HG03139 (cell line): Measurements from ENCODE around the gene RAPSN.
A peak's percentile ranks its signal among the peaks of the same experiment; 100 is the strongest.

Experiments used
- ATAC-seq: cut with Tn5 transposase; IDR thresholded peaks from one replicate; pipeline ENCODE4 v1.9.1; 2021; ENCODE audit not compliant: unreplicated experiment

RAPSN gene

GRCh38 chr11:47435687-47436086 is 13.2 kb downstream of the RAPSN start:
- ATAC-seq: no peak

GRCh38 chr11:47434011-47434786 is 14.7 kb downstream of the RAPSN start:
- ATAC-seq: no peak

- no peak for ATAC-seq
These were observed 15.8 kb downstream of the RAPSN start for GRCh38 chr11:47433157-47433556.

DNA sequence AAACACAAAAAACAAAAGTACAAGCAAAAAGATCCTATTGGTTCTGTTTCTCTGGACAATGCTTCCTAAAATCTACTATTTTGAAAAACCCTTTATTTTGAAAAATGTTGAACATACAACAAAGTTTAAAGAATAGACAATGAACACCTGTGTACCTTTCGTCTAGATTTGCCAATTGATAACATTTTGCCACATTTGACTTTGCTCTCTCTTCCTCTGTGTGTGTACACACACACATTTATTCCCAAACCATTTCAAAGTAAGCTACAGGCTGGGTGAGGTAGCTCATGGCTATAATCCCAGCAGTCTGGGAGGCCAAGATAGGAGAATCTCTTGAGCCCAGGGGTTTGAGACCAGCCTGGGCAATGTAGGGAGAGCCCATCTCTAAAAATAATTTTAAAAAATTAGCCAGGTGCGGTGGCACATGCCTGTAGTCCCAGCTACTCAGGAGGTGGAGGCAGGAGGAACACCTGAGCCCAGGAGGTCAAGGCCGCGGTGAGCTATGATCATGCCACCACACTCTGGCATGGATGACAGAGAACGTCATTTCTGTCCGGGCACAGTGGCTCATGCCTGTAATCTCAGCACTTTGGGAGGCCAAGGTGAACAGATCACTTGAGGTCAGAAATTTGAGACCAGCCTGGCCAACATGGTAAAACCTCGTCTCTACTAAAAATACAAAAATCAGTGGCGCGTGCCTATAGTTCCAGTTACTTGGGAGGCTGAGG is 17.4 kb downstream of the RAPSN start:
- no peak for ATAC-seq

- ATAC-seq: no peak
These were observed 18.4 kb downstream of the RAPSN start for GRCh38 chr11:47430524-47430923.

GRCh38 chr11:47426062-47426956 is 22.6 kb downstream of the RAPSN start, which contains the start of gene PSMC3:
TSS of gene PSMC3 (minus strand) at chr11:47426439. CDS start at chr11:47426279, 160 bp downstream.
- ATAC-seq: peak; percentile 81

- no peak for ATAC-seq
These were observed 23.3 kb downstream of the RAPSN start for GRCh38 chr11:47425611-47426010.

DNA sequence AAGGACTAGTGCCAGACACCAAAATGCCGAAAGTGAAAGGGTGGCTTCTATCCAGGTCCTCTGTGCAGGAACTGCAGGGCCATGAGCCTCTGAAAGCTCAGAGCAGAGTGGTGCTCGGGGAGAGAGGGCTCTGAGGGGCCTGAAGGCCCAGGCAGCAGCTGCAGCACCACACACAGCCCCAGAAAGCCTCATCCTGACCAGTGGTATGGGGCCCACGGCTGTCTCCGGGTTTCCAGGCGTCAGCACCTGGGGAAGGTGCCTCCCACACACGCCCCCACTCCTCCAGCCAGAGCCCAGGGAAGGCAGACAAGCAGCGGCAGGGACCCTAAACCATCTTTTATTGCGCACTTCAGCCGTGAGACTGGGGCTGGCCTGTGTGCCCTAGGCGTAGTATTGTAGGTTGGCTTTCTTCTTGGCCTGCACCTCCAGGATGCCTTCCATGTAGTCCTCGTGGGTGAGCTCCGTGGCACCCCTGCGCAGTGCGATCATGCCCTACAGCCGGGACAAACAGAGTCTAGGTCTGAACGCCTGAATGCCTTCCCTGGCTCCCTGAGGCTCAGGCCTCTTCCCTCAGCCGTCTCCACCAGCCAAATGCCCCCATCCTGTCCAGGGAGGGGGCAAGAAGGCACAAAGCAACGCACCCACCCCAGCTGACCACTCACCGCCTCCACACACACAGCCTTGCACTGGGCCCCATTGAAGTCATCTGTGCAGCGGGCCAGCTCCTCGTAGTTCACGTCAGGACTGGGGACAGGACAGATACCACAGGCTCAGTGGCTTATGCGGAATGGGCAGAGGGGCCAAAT is 30.3 kb downstream of the RAPSN start:
- no peak for ATAC-seq

DNA sequence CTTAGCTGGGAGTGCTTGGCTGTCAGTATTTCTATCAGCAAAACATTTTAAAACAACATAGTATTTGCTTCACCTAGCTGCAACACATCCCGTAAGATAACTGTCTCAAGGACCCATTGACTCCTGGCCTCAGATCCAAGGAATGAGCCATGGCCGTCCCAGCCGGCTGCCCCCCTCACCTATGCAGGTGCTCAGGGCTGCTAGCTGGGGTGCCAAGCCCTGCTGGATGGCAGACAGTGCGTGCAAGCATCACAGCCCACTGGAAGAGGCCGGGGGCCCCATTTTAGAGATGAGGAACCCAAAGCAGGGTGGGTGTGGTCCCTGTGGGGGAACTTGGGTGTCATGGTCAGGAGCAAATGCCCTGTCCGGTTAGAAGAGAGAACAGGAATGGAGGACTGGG is 31.2 kb downstream of the RAPSN start:
- no peak for ATAC-seq

- ATAC-seq: no peak
These were observed 32.9 kb downstream of the RAPSN start for GRCh38 chr11:47415949-47416472.

GRCh38 chr11:47415091-47415854 is 33.7 kb downstream of the RAPSN start:
- no peak for ATAC-seq

GRCh38 chr11:47414685-47415070 is 34.3 kb downstream of the RAPSN start:
- ATAC-seq: no peak

DNA sequence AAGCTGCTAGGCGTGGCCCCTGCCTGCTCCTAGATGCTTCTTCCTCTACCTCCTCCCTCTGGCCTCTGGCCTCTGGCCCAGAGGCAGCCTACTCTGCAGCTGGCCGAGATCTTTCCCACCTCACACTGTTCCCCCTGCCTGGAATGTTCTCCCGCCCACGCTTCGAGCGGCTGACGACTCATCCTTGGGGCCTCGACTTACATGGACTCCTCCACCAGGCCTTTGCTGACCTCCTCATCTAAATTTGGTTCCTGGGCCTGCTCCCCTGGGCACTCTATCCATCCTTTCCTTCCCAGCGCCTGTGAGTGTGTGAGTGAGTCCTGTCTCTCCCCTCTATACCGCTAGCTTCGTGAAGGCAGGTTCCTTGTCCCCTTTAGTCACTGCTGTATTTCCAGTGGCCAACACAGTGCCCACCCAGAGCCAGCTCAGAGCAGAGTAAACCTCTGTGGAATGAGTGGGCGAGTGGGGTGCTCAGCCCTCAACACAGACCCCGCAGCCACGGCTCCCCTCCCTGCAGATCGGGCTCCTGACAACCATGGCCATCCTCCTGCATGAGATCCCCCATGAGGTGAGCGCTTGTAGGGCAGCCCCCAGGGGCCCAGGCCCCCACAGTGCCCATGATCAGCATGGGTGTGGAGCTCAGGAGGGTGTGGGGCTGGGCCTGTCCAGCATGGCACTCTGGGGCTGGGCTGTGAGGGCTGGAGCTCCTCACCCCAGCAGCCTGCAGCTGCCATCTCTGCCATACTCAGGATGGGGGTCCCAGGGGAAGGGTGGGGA is 34.8 kb downstream of the RAPSN start:
- no peak for ATAC-seq

GRCh38 chr11:47413351-47413750 is 35.6 kb downstream of the RAPSN start:
- ATAC-seq: no peak

- no peak for ATAC-seq
These were observed 36.8 kb downstream of the RAPSN start for GRCh38 chr11:47411884-47412746.

DNA sequence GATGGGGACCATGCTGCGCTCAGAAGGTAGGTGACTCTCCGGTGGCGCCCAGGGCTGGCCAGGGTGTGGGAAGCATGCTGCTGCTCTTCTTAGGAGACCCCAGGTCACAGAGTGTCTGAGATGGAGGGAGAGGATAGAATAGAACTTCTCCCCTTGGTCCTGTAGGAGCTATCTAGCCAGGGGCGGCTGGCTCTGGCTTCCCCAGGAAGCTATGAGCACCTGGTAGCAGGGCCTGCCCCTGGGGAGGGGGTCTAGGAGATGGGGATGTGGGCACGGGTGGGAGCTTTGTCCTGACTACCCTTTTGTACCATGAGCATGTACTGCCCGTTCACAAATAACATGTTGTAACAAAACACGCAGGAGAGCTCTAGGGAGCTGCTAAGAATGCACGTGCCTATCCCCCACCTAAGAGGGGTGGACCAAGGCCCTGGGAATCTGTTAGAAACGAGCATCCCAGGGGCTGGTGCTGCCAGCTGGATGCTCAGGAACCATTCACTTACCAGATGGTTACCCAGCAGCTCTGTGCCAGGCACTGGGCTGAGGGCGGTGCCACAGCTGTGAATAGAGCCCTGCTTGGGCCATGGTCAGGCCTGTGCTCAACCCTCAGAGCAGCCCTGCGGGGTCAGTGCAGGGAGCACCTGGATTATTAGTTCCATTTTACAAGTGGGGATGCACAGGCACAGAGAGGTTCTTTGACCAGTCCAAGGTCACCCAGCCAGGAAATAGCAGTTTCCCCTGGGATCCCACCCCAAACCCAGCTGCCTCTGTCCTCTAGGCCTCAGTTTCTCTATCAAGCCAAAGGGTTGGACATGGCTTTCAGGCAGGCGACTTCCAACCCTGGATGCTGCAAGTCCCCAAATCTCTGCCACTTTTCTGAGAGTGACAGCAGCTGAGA is 38.3 kb downstream of the RAPSN start:
- ATAC-seq: no peak
